ENCODE measurements around the gene SHISA3.

- no peak for TF ChIP-seq CTCF (IDR thresholded peaks at IDR 0.05; ENCODE audit: low read depth, low read length)
- TF ChIP-seq MYC (IDR thresholded peaks at IDR 0.05; ENCODE audit: low read depth, low read length) = no peak
- no peak for TF ChIP-seq POLR2A (IDR thresholded peaks at IDR 0.05; ENCODE audit: extremely low read depth, insufficient read length)
Observed at GRCh38 chr4:42446823-42447222, 49.5 kb downstream of the SHISA3 start.
